Activated T-helper 9 cell treated with anti-CD3 and anti-CD28 coated beads, Interleukin-2, amount 50 U/mL, for 16 hours (primary cell): ENCODE data around the gene DOCK6.
A peak's percentile ranks its signal among the peaks of the same experiment; 100 is the strongest.

ENCODE experiments used
- DNase-seq: peaks from one replicate; pipeline ENCODE4 v3.0.0-alpha.2; 2020; ENCODE audit warnings: low read depth

The DOCK6 gene

DNA sequence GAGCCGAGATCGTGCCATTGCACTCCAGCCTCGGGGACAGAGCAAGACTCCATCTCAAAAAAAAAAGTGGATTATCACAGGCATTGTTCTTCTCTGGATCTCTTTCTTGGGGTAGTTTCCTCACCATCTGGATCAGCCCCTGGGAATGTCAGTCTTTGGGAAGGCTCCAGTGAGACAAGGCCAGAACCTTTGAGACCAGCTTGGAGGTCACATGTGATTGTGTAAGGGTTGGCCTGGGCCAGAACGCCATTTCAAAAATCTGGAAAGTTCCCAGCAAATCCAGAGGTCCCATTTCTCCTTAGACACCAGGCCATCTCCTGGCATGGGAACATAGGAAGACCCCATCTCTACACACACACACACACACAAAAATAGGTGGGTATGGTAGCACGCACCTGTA is 37.2 kb downstream of the DOCK6 start:
- DNase-seq = no peak

DNA sequence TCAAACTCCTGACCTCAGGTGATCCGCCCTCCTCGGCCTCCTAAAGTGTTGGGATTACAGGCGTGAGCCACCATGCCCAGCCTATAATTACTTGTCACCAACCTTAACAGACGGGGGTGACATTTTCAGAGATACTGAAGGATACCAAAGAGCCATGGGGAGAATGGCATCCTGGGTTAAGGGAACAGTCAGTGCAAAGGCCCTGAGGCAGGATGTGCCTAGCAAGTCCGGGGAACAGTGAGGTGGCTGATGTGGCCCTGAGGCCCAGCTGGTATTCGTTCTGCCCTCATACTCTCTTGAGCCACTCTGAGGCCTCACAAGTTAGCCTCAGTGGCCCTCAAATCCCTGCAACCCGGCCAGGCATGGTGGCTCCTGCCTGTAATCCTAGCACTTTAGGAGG is 37.9 kb downstream of the DOCK6 start:
- no peak for DNase-seq

DNA sequence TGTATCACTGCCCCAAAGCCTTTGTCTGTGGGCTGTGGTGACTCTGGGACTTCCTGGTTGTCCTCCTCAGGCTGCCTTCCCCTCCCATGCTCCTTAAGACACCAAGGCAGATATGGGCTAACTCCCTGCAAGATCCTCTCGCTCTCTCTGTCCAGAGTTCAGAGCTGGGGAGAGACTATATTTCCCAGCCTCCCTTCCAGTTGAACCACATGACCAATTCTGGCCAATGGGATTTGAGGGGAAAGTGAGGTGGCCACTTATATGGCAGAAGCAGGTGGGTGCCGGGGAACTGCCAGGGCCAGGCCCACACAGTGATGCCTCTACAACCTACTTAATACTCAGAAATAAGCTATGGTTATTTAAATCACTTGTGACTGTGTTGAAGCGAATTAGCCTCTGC is 39.1 kb downstream of the DOCK6 start:
- DNase-seq = no peak

DNA sequence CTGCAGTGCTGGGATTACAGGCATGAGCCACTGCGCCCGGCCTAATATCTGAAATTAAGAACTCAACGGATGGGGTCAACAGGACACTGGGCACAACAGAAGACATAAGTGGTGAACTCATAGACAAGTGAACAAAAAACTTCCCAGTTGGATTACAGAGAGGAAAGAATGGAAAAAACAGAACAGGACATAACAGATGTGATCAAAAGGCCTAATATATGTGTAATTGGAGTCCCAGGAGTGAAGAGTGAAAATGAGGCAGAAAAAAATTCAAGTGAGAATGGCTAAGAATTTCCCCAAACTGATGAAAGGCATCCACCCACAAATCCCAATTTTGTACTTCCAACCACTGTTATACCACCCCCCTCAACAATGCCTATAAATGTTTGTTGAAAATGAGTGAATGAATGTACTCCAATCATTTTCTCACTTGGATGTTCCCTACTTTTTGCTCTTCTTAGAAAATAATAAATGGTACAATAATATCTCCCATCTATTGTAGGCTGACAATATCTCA is 41.2 kb downstream of the DOCK6 start:
- DNase-seq = no peak

DNA sequence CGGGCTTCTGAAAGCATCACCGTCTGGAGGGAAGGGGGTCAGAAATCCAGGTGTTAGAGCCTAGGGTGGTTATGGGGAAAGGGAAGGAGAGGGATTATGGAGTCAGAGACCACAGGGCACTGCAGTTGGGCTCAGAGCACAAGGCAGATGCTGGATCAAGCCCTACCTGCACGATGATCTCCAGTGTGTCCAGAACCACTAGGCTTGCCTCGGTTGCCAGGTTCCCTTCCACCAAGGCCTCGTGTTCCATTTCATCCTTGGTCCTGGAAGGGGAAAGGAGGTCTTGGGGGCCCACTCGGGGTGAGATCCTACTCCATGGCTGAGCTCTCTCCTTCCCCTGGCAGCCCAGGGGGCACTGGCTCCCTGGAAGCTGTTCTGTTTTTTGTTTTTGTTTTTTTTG is 47.9 kb downstream of the DOCK6 start:
- DNase-seq = no peak

DNA sequence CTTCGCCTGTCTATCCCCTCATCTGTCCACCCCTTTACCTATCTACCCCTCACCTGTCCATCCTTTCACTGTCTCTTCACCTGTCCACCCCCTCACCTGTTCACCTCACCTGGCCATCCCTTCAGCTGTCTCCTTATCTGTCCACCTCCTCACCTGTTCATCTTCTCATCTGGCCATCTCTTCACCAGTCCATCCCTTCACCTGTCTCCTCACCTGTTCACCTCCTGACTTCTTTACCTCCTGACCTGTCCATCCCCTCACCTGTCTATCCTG is 51.7 kb downstream of the DOCK6 start:
- no peak for DNase-seq

DNA sequence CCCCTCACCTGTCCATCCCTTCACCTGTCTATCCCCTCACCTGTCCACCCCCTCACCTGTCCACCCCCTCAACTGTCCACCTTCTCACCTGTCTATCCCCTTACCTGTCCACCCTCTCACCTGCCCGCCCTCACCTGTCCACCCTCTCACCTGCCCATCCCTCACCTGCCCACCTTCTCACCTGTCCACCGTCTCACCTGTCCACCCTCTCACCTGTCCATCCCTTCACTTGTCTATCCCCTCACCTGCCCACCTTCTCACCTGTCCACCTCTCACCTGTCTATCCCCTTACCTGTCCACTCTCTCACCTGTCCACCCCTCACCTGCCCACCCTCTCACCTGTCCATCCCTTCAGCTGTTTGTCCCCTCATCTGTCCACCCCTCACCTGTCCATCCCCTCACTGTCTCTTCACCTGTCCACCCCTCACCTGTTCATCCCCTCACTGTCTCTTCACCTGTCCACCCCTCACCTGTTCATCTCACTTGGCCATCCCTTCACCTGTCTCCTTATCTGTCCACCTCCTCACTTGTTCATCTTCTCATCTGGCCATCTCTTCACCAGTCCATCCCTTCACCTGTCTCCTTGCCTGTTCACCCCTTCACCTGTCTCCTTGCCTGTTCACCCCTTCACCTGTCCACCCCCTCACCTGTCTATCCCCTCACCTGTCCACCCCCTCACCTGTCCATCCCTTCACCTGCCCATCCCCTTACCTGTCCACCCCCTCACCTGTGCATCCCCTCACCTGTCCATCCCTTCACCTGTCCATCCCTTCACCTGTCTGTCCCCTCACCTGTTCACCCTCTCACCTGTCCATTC is 52.3 kb downstream of the DOCK6 start:
- no peak for DNase-seq

DNA sequence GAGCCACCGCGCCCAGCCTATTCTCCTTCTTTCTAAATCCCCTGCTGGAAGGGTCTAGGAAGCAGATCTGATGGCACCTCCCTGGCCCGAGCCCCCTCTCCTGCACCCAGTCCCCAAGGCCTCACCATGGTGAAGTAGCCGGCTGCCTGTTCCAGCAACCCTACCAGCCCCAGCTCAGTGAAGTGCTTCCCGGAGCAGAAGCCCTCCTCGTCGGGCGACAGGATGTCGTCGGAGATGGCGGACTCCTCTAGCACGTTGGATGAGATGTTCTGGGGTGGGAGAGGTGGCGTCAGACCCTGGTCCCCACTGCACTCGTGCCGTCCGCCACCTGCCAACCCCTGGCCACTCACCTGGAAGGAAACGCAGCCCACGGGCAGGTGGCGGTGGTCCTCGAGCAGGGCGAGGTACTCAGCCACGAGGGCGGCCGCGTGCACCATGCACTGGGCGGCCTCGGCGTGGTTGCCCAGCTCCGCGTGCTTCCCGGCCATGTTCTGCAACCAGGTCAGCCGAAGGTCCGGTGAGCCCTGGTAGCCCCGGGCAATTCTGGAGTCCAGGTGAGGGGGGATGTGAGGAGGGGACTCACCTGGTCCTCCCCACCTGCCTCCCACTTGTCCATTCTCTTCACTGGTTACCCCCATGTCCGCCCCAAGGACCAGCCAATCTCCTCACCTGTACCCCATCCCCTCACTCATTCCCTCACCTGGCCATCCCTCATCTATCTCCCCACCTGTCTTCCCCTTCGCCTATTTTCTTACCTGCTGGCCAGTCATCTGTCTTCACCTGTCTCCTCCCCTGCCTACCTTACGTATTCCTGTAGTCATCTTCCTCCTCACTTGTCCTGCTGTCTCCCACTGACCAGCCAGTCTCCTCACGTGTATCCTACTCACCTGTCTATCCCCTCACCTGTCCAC is 53.5 kb downstream of the DOCK6 start:
- no peak for DNase-seq

DNA sequence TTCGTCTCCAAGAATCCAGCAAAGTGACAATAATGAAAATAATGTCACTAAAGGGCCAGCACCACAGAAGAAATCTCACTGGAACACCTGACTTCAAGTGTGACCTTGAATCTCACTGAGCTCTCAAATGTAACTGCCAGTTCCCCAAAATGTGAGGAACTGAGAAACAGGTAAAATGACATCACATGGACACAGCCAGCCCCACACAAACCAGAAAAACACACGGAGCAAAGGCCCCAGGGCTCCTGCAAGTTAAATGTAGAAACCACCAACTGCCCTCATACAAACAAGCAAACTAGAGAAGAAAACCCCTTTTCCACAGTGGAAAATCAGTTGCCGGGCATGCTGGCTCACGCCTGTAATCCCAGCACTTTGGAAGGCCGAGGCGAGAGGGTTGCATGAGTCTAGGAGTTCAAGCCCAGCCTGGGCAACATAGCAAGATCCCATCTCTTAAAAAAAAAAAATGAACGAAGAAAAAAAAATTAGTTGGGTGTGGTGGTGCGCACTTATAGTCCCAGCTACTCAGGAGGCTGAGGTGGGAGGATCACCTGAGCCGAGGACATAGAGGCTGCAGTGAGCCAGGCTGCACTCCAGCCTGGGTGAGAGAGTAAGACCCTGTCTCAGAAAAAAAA is 56.3 kb downstream of the DOCK6 start:
- no peak for DNase-seq

DNA sequence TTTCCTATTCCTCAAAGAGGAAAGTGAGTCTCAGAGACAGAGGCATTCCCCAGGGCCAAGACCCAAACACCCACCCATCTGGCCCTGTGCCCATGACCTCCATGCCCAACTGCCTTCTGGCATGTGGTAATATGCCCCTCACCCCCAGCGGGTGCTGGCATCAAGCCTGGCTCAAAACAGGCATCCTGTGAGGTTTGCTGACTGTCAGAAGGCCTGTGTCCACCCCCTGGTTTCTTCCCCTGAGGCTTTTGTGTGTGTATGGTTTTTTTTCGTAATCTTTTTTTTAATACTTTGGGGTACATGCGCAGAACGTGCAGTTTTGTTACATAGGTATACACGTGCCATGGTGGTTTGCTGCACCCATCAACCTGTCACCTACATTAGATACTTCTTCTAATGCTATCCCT is 57.4 kb downstream of the DOCK6 start:
- no peak for DNase-seq

DNA sequence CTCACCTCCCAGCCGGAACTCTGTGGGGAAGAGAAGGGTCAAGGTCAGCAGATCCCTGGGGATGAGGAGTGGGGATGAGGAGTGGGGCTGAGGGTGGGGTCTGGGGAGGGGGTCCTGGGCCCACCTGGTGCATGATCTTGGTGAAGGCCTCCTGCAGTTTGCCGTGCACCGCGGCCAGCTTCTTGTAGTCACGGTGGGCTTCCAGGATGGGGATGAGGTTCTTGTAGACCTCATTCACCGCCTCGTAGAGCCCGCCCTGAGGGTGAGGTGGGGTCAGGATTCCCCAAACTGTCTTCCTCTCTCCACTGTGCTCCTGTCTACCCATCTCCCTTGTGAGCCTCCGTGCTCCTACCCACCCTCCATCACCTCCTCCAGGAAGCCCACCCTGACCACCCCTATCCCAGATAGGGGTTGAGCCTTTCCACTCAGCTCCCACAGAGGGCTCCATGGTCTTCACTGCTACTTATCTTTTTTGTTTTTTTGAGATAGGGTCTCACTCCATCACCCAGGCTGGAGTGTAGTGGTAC is 58.2 kb downstream of the DOCK6 start:
- no peak for DNase-seq

DNA sequence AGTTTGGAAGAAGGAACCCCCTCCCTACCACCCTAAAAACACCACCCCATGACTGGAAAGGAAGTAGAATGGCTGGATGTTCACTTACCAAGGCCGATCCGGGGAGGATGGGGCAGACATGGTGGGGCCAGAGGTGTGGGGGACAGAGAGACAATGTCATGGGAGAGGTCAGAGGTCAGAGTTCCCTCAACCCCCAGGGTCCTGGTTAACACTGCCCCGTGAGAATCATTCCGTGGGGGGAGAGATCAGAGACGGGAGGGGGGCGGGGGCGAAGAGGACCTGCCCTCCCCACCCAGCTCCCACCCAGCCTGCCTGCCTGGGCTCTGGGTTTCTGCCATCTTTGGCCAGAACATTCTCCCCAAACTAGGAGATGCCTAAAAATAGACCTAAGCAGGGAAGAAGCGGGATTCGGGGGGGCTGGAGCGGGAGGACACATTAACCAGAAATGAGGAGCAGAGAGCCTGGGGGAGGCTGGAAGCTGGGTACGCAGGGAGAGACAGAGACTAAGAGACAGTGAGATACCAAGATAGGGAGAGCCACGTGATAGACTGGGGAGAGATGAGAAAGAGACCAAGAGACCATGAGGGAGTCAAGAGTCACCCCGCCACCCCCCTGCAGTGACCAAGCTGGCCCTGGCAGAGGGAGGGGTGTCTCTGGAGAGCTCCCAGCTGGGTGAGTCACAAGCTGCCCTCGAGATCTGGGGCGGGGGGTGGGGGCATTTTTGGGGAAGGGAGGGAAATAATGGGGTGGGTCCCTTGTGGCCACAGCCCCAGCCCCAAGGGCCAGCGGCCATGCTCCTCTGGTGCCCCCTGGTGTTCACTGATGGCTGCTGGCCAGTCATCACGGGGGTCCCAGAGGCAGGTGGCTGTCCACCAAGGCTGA is 58.9 kb downstream of the DOCK6 start:
- peak; percentile 19 for DNase-seq

DNA sequence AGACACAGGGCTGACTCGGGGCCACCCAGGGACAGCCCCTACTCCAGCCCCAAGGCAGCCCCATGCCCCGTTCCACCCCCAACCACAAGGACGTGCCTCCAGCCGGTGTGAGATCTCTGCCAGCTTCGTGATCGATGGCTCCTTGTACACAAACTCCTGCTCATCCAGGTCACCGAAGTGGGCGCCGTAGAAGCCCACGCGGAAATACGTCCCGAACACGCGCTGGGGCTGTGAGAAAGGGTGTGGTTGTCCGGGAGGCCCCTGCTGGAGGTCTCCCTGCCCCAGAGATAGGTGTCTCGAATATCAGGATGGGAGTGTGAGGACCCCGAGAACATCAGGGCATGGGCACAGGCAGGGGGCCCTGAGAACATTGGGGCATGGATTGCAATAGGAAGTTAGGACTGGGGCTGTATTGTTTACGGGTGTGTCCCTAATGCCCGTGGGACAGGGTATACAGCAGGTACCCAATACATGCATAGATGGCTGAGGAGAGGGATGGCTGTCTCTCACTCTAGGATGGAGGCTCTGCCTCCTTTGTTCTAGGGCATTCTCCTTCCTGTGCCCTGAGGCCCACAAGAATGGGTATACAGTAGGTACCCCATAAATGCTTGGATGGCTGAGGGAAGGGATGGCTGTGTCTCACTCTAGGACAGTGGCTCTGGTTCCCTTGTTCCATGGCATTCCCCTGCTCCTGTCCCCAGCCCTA is 59.7 kb downstream of the DOCK6 start:
- DNase-seq = no peak

DNA sequence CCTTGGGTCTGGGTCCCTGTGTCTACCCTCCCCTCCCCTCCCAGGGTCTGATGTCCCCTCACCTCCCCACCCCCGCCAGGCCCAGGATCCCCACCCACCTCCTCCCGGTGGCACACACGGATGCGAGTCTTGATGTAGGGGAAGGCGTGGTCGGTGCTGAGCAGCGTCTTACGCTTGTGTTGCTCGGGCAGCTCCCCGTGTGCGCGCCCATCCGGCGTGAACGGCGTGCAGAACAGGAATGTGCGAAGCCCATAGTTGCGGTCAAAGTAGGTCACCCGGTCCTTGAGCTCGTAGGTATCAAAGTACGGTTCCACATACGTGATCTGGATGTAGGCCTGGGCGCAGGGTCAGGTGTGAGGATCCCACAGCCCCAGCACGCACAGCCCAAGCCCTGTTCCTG is 60.5 kb downstream of the DOCK6 start:
- no peak for DNase-seq

DNA sequence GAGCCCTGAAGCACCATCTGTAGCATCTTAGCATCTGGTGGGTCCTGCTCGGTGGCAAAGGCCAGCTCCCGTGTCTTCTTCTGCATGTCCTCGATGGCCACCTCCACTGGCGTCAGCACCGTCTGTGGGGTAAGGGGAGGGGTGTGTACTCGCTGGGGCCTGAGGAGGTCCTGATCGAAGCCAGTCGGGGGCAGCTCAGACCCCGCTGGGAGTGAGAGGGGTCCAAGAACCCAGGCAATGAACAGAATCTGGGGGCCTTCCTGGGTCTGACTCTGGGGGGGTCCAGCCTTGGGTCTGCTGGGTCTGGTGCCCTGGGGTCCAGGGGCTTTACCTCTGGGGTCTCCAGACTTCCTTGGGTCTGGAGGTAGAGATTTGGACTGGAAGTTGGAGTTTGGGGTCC is 61.4 kb downstream of the DOCK6 start:
- DNase-seq = no peak

DNA sequence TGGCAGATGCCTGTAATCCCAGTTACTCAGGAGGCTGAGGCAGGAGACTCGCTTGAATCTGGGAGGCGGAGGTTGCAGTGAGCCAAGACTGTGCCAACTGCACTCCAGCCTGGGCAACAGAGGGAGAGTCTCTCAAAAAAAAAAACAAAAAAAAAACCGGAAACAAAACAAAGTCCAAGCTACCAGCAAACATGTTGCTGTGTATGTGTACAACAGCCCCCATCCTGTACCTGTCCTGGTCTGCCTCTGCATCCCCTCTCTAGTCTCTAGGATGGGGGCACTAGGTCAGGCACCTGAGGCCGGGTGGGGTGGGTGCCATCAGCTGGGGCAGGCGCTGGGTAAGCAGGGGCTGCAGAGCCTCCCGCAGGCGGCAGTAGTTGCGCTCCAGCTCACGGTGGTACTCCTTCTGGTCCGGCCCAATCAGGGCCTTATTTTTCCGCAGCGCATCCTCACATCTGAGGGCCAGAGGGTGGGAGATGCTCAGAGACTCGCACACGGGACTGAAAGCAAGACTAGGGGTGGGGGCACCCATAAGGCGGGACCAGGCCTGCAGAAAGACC is 62.2 kb downstream of the DOCK6 start:
- DNase-seq = no peak

DNA sequence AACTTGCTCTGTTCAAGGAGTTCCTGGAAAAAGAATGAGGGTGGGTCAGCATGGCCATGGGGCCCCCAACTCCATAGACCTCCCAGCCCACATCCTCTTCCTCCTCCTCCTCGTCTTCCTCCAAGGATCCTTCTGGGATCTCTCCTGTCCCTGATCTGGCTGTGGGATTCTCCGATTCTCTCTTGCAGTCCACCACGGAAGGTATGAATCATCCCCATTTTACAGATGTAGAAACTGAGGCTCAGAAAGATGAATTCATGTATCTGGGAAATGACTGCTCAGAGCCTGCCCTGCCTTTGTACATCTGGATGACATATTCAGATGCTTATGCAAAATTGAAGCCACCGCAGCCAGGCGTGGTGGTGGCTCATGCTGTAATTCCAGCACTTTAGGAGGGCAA is 62.8 kb downstream of the DOCK6 start:
- no peak for DNase-seq

DNA sequence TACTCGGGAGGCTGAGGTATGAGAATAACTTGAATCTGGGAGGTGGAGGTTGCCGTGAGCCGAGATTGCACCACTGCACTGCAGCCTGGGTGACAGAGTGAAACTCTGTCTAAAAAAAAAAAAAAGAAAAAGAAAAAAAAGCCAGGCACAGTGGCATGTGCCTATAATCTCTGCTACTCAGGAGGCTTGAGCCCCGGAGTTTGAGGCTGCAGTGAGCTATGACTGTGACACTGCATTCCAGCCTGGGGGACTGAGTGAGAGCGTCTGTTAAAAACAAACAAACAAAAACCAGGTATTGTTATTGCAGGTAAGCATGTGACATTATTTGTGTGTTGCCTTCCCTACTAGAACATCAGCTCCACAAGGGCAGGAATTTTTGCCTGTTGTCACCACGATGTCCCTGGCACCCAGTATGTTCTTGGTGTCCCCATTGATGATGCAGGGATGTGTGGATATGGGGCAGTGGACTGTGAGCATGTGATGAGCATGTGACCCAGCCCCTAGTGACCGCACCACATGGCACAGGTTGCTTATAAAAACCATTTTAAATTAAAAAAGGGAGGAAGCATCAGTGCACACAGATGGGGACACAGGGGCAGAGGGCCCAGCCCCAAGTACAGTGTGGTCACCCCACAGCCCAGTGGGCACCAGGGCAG is 63.4 kb downstream of the DOCK6 start:
- DNase-seq = no peak

DNA sequence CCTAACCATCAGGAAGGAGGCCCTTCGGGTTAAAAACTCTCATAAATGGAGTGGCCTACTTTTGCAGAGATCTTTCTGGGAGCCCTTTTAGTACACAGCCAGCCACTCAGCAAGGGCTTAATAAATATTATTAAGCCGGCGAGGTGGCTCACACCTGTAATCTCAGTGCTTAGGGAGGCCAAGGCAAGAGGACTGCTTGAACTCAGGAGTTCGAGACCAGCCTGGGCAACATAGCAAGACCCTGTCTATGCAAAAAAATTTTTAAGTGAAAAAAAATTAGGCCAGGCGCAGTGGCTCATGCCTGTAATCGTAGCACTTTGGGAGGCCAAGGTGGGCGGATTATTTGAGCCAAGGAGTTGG is 64.2 kb downstream of the DOCK6 start:
- DNase-seq = no peak
